H1 (cell line): Measurements from ENCODE around the gene IQCM. TPM values are rescaled to one million over a fixed set of nuclear protein-coding genes. Genes with fewer than 3 reads are reported as not detected.

Experiments
- ZNF274 ChIP-seq: IDR thresholded peaks from 2 replicates; pipeline ENCODE4 v1.7.0; 2012; ENCODE audit warnings: low read length, borderline replicate concordance; ENCODE audit errors: extremely low read depth
- polyA plus RNA-seq, 7 experiments: library from polyadenylated mRNA; depleted of rRNA in 3 of 7; stranded (reverse) in 5 of 7; unstranded in 2 of 7; fragments of >200 nt in 5 of 7; fragments of 200-250 nt in 2 of 7; gene quantifications; 1 replicate in 5 of 7; 2 replicates in 1 of 7; 4 replicates in 1 of 7; pipeline versions ENCODE4 v1.2.1 to v1.2.3, GENCODE V29; 2011 to 2013; ENCODE audit warnings: missing spikeins in 2 of 7, mixed read lengths in 2 of 7
- total RNA-seq: library from RNA; stranded (reverse); fragmentation: NEBNext Ultra II Directional; extraction: Animal tissue kit (Norgen Biotek cat#: 25700); gene quantifications from 2 replicates; pipeline ENCODE4 v1.2.1, GENCODE V29; 2021

IQCM gene
- total and polyA plus RNA-seq, 2 of the 8 experiments (the other 6 are each of a cell fraction or from before 2014, with no cell fraction given), result not detected

DNA sequence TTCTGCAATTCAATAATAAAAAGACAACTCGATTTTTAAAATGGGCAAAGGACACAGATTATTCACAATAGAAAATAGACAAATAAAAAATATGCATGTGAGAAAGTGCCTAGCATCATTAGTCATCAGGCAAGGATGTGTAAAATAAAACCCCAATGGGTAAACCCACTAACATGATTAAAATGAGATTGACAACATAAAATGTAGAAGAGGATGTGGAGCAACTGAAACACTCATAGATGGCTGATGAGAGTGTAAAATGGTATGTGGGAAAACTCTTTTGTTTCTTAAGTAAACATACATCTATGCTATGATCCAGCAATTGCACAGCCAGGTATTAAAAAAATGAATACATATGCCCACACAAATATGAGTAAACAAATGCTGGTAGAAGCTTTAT lies 177.6 kb downstream of the IQCM start (continued):
- TF ChIP-seq ZNF274, result no peak
